ENCODE data around the gene DPP7. TPM values are rescaled to one million over a fixed set of nuclear protein-coding genes. Genes with fewer than 3 reads are reported as not detected.
"Not testable (repeated sequence)": the region's sequence is repeated elsewhere in the genome, so short reads cannot be mapped to it uniquely, and the experiment has no call there.

The DPP7 gene
- total RNA-seq, 1 experiment from 2014 or later = 51.6 TPM

- intact Hi-C loops (cut with micrococcal nuclease; ENCODE audit: unreplicated experiment) = no loop called here
- DNase-seq = peak; percentile 3
- TF ChIP-seq CTCF (IDR thresholded peaks at IDR 0.05; ENCODE audit: unreplicated experiment) = no peak
These were observed 13.0 kb upstream of the DPP7 start for GRCh38 chr9:137127301-137128157.

GRCh38 chr9:137126786-137127185, 12.3 kb upstream of the DPP7 start:
- no peak for DNase-seq
- H3K4me1 Mint-ChIP-seq (ENCODE audit: low read depth, unreplicated experiment) = peaks cover 32% of the 10 kb centered on the region
- H3K36me3 Mint-ChIP-seq (ENCODE audit: insufficient read depth, unreplicated experiment) = peaks cover 34% of the 10 kb centered on the region
- peak overlapping the region; percentile 81 for H3K27ac Mint-ChIP-seq (ENCODE audit: unreplicated experiment)
- no peaks in the 10 kb centered on the region for H3K27me3 Mint-ChIP-seq (ENCODE audit: unreplicated experiment)
- CTCF ChIA-PET = interaction anchor here (0.7 to 1.3 kb wide), 3 partner anchors 50 to 100 kb away, joined by 3 to 5 read pairs (median 3); partner anchors contain the start of gene RNF224
- H3K4me3 Mint-ChIP-seq (ENCODE audit: low read depth, unreplicated experiment) = peak overlapping the region; percentile 90
- H3K9me3 Mint-ChIP-seq (ENCODE audit: low read depth, unreplicated experiment) = no peaks in the 10 kb centered on the region
- intact Hi-C loops (cut with micrococcal nuclease; ENCODE audit: unreplicated experiment) = no loop called here
- TF ChIP-seq CTCF (IDR thresholded peaks at IDR 0.05; ENCODE audit: unreplicated experiment) = no peak
- no TSS peak for BruUV-seq (replicated peaks)

More at GRCh38 chr9:137127301-137128157, 13.0 kb upstream of the DPP7 start:
- Mint-ChIP-seq H3K4me1 (ENCODE audit: low read depth, unreplicated experiment) (peaks cover 24% of the 10 kb centered on the region), H3K27me3 (ENCODE audit: unreplicated experiment) (no peaks in the 10 kb centered on the region), H3K36me3 (ENCODE audit: insufficient read depth, unreplicated experiment) (peaks cover 34% of the 10 kb centered on the region), H3K9me3 (ENCODE audit: low read depth, unreplicated experiment) (no peaks in the 10 kb centered on the region), H3K4me3 (ENCODE audit: low read depth, unreplicated experiment) (peak overlapping the region; percentile 90), H3K27ac (ENCODE audit: unreplicated experiment) (peak overlapping the region; percentile 81)
- BruUV-seq (replicated peaks) = no TSS peak
- CTCF ChIA-PET = interaction anchor here (0.7 to 1.3 kb wide), 3 partner anchors 49 to 282 kb away, joined by 3 to 8 read pairs (median 5); partner anchors contain the start of gene RNF224

- H3K27ac Mint-ChIP-seq (ENCODE audit: unreplicated experiment); H3K4me3 Mint-ChIP-seq (ENCODE audit: low read depth, unreplicated experiment); H3K9me3 Mint-ChIP-seq (ENCODE audit: low read depth, unreplicated experiment); BruUV-seq (replicated peaks); H3K27me3 Mint-ChIP-seq (ENCODE audit: unreplicated experiment); DNase-seq; intact Hi-C loops (cut with micrococcal nuclease; ENCODE audit: unreplicated experiment): not testable (repeated sequence)
- H3K36me3 Mint-ChIP-seq (ENCODE audit: insufficient read depth, unreplicated experiment) = peaks cover 21% of the 10 kb centered on the region
- peaks cover 34% of the 10 kb centered on the region for H3K4me1 Mint-ChIP-seq (ENCODE audit: low read depth, unreplicated experiment)
- CTCF ChIA-PET = interaction anchor here (0.7 kb wide), 1 partner anchor 8 kb away, joined by 4 read pairs; no protein-coding TSS in a partner anchor
These were observed 9.5 kb upstream of the DPP7 start for GRCh38 chr9:137123952-137124462.

- Mint-ChIP-seq H3K4me1 (ENCODE audit: low read depth, unreplicated experiment) (peaks cover 30% of the 10 kb centered on the region), H3K27me3 (ENCODE audit: unreplicated experiment) (no peaks in the 10 kb centered on the region), H3K4me3 (ENCODE audit: low read depth, unreplicated experiment) (no peak overlapping the region), H3K9me3 (ENCODE audit: low read depth, unreplicated experiment) (no peaks in the 10 kb centered on the region), H3K27ac (ENCODE audit: unreplicated experiment) (no peak overlapping the region), H3K36me3 (ENCODE audit: insufficient read depth, unreplicated experiment) (peaks cover 16% of the 10 kb centered on the region)
- DNase-seq = no peak
- intact Hi-C loops (cut with micrococcal nuclease; ENCODE audit: unreplicated experiment) = no loop called here
- TF ChIP-seq CTCF (IDR thresholded peaks at IDR 0.05; ENCODE audit: unreplicated experiment) = no peak
- BruUV-seq (replicated peaks) = no TSS peak
- CTCF ChIA-PET = interaction anchor here (0.6 to 0.7 kb wide), 2 partner anchors 9 to 173 kb away, joined by 3 to 4 read pairs; no protein-coding TSS in a partner anchor
These were observed 8.9 kb upstream of the DPP7 start for GRCh38 chr9:137123468-137123837.

- DNase-seq; intact Hi-C loops (cut with micrococcal nuclease; ENCODE audit: unreplicated experiment); BruUV-seq (replicated peaks); H3K27me3 Mint-ChIP-seq (ENCODE audit: unreplicated experiment); H3K27ac Mint-ChIP-seq (ENCODE audit: unreplicated experiment); H3K9me3 Mint-ChIP-seq (ENCODE audit: low read depth, unreplicated experiment); H3K4me3 Mint-ChIP-seq (ENCODE audit: low read depth, unreplicated experiment): not testable (repeated sequence)
- Mint-ChIP-seq H3K4me1 (ENCODE audit: low read depth, unreplicated experiment) (peaks cover 24% of the 10 kb centered on the region), H3K36me3 (ENCODE audit: insufficient read depth, unreplicated experiment) (peaks cover 11% of the 10 kb centered on the region)
- CTCF ChIA-PET = interaction anchor here (0.6 kb wide), 1 partner anchor 174 kb away, joined by 3 read pairs; no protein-coding TSS in a partner anchor
These were observed 8.4 kb upstream of the DPP7 start for GRCh38 chr9:137122796-137123467.

GRCh38 chr9:137121927-137122795, 7.6 kb upstream of the DPP7 start:
- Mint-ChIP-seq H3K4me3 (ENCODE audit: low read depth, unreplicated experiment) (peak overlapping the region; percentile 25), H3K4me1 (ENCODE audit: low read depth, unreplicated experiment) (peaks cover 17% of the 10 kb centered on the region)
- CTCF ChIA-PET; intact Hi-C loops (cut with micrococcal nuclease; ENCODE audit: unreplicated experiment); H3K9me3 Mint-ChIP-seq (ENCODE audit: low read depth, unreplicated experiment); H3K27me3 Mint-ChIP-seq (ENCODE audit: unreplicated experiment); DNase-seq; H3K36me3 Mint-ChIP-seq (ENCODE audit: insufficient read depth, unreplicated experiment); H3K27ac Mint-ChIP-seq (ENCODE audit: unreplicated experiment): not testable (repeated sequence)
- TSS peak; percentile 13 for BruUV-seq (replicated peaks)

Data from Calu3 (cell line).